Gastroesophageal sphincter (tissue), 4 donors: ENCODE measurements around the gene NUCB1. TPM values are rescaled to one million over a fixed set of nuclear protein-coding genes. Genes with fewer than 3 reads are reported as not detected.

Experiments
- ATAC-seq: fragments of 150-250 bp; one replicate; pipeline ENCODE4 v1.9.1; 2016; ENCODE audit warnings: mild to moderate bottlenecking, moderate library complexity
- H3K27ac ChIP-seq, 4 donors: fragments of 200-600 bp; sonication (generic) in 3 of 4; 1 replicate in 3 of 4; 2 replicates in 1 of 4; pipeline ENCODE4 v1.5.1; 2016 to 2019
- H3K27me3 ChIP-seq: fragments of 200-600 bp; sonication (generic); one replicate; pipeline ENCODE4 v1.5.1; 2019
- H3K36me3 ChIP-seq, 2 donors: fragments of 200-600 bp; sonication (generic); one replicate each; pipeline ENCODE4 v1.5.1; 2019; ENCODE audit warnings: control low read depth in 1 of 2
- H3K4me1 ChIP-seq, 3 donors: fragments of 200-600 bp; sonication (generic); 1 replicate in 2 of 3; 2 replicates in 1 of 3; pipeline ENCODE4 v1.5.1; 2016 to 2019; ENCODE audit warnings: control low read depth in 2 of 3
- H3K4me3 ChIP-seq, 2 donors: fragments of 200-600 bp; sonication (generic); one replicate each; pipeline ENCODE4 v1.5.1; 2019; ENCODE audit warnings: mild to moderate bottlenecking in 1 of 2, moderate library complexity in 1 of 2
- H3K9me3 ChIP-seq, 3 donors: fragments of 200-600 bp; sonication (generic); one replicate each; pipeline ENCODE4 v1.5.1; 2017 to 2019; ENCODE audit warnings: control low read depth in 2 of 3
- EP300 ChIP-seq: sonication (generic); formaldehyde crosslinking; IDR thresholded peaks from one replicate; pipeline ENCODE4 v1.6.1; 2017; ENCODE audit warnings: antibody characterized with exemption, mild to moderate bottlenecking
- POLR2A ChIP-seq, 2 donors: fragments of 450-650 bp; IDR thresholded peaks; one replicate each; pipeline ENCODE4 v1.6.1; 2017; ENCODE audit warnings: antibody characterized with exemption in 2 of 2, mild to moderate bottlenecking in 2 of 2, moderate library complexity in 1 of 2
- POLR2AphosphoS5 ChIP-seq: sonication (generic); formaldehyde crosslinking; IDR thresholded peaks from one replicate; pipeline ENCODE4 v1.6.1; 2017; ENCODE audit warnings: antibody characterized with exemption
- WGBS, 2 donors: methylation state at CpG; one replicate each; pipeline ENCODE4 v1.1.5; 2018; ENCODE audit warnings: low coverage in 1 of 2; 5-methylcytosine and 5-hydroxymethylcytosine counted together
- total RNA-seq, 4 donors: library from RNA; depleted of rRNA; stranded (reverse); fragments of >200 nt; gene quantifications; one replicate each; pipeline ENCODE4 v1.1.0, GENCODE V29; 2016
- TF ChIP-seq, protein P1 (sequence below), 4 experiments: fragments of 200-600 bp in 2 of 4; fragments of 450-650 bp in 2 of 4; sonication (generic) in 1 of 4; IDR thresholded peaks; one replicate each; pipeline ENCODE4 v1.5.1; 2017 to 2019; ENCODE audit warnings: antibody characterized with exemption in 4 of 4, mild to moderate bottlenecking in 2 of 4, moderate library complexity in 2 of 4

NUCB1 gene
- total RNA-seq, 4 donors from 2014 or later: 188 to 326 (median 279) TPM

DNA sequence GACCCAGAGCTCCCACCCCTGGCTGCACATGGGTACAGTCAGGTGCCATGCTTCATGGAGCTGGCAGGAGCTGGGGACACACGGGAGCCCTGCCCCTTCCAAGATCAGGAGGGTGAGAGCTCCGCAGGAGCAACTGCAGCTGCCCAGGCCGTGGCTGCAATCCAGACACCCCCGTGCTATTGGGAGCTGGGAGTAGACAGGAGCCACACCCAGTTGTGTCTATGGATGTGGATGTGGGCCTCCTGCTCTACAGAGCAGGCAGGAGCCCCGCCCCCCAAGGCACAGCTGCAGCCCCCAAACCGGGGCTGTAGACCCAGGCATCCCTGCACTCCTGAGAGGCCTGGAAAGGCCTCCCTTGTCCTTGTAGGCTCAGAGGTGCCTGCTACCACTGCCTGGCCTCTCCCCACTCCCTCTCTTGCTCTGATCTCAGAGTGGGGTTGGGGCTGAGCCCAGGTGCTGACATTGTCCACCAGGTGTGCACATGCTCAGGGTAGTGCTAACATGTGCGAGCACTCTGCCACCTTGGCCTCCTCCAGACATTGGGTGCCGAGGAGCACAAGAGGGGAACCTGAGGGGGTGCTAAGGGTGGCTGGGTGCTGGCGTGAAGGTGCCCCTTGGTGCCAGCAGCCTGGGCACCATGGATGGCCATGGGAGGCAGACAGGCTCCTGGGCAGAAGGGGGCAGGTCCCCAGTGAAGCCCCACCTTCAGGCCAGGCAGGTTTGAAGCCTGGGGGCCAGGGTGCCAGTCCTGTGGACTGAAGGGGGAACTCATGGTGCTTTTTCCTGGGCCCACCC, 46.5 kb downstream of the NUCB1 start:
- no peak overlapping the region for H3K27ac ChIP-seq
- H3K4me1 ChIP-seq: no peaks in the 10 kb centered on the region
- TF ChIP-seq POLR2A (IDR thresholded peaks at IDR 0.05): no peak
- no peaks in the 10 kb centered on the region for H3K36me3 ChIP-seq
- no peak for ATAC-seq
- no peaks in the 10 kb centered on the region for H3K27me3 ChIP-seq
- no CpG with 5 or more reads among the region's 9 CpGs for WGBS, 2 donors
- no peaks in the 10 kb centered on the region for H3K9me3 ChIP-seq
- no peak overlapping the region for H3K4me3 ChIP-seq

DNA sequence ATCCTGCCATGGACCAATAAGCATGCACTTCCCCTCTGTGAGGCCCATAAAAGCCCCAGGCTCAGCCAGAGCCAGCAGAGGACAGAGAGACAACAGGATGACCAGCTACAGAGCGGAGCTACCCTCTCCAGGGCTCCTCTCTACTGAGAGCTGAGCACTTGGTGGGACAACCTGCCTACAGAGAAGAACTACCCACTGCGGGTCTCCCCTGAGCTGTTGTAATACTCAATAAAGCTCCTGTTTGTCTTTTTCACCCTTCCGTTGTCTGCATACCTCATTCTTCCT, 47.1 kb downstream of the NUCB1 start:
- Histone ChIP-seq H3K27me3 (no peaks in the 10 kb centered on the region), H3K36me3 (no peaks in the 10 kb centered on the region), H3K9me3 (no peaks in the 10 kb centered on the region), H3K4me1 (no peaks in the 10 kb centered on the region), H3K4me3 (no peak overlapping the region), H3K27ac (no peak overlapping the region)
- 90% methylated on average over 2 of the region's 3 CpGs; no CpG with 5 or more reads in 1 of the 2 donors for WGBS, 2 donors
- TF ChIP-seq POLR2AphosphoS5 (no peak), POLR2A (IDR thresholded peaks at IDR 0.05) (no peak), EP300 (no peak)
- TF ChIP-seq, protein P1, sequence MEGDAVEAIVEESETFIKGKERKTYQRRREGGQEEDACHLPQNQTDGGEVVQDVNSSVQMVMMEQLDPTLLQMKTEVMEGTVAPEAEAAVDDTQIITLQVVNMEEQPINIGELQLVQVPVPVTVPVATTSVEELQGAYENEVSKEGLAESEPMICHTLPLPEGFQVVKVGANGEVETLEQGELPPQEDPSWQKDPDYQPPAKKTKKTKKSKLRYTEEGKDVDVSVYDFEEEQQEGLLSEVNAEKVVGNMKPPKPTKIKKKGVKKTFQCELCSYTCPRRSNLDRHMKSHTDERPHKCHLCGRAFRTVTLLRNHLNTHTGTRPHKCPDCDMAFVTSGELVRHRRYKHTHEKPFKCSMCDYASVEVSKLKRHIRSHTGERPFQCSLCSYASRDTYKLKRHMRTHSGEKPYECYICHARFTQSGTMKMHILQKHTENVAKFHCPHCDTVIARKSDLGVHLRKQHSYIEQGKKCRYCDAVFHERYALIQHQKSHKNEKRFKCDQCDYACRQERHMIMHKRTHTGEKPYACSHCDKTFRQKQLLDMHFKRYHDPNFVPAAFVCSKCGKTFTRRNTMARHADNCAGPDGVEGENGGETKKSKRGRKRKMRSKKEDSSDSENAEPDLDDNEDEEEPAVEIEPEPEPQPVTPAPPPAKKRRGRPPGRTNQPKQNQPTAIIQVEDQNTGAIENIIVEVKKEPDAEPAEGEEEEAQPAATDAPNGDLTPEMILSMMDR (IDR thresholded peaks at IDR 0.05): no peak
- no peak for ATAC-seq

GRCh38 chr19:48950159-48950558, 50.0 kb downstream of the NUCB1 start:
- WGBS, 2 donors: 61% methylated on average over 3 of the region's 3 CpGs; no CpG with 5 or more reads in 1 of the 2 donors
- no peak overlapping the region for H3K4me3 ChIP-seq
- H3K36me3 ChIP-seq: no peaks in the 10 kb centered on the region
- TF ChIP-seq, protein P1 (IDR thresholded peaks at IDR 0.05): no peak
- no peak for TF ChIP-seq EP300
- TF ChIP-seq POLR2AphosphoS5: no peak
- no peak for TF ChIP-seq POLR2A (IDR thresholded peaks at IDR 0.05)
- H3K27ac ChIP-seq: no peak overlapping the region
- no peaks in the 10 kb centered on the region for H3K27me3 ChIP-seq
- no peaks in the 10 kb centered on the region for H3K9me3 ChIP-seq
- ATAC-seq: no peak
- peaks cover 0 to 10% (median 0%) of the 10 kb centered on the region in 3 donors for H3K4me1 ChIP-seq

DNA sequence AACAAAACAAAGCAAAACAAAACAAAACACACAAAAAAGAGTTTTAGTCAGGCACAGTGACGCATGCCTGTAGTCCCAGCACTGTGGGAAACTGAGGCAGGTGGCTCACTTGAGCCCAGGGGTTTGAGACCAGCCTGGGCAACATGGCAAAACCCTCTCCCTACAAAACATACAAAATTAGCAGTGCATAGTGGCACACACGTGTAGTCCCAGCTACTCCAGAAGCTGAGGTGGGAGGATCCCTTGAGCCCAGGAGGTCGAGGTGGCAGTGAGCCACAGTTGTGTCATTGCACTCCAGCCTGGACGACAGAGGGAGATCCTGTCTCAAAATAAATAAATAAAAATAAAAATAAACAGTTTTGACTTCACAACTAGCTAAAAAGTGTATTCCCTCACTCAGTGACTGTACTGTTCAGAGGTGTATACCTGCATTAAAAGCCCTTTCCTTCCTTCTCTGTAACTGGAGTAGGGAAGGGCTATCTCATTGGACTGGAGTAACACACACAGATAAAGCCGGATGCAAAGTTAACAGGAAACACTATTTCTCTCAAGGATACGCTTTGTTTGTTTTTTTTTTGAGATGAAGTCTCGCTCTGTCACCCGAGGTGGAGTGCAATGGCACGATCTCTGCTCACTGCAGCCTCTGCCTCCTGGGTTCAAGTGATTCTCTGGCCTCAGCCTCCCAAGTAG, 50.9 kb downstream of the NUCB1 start:
- WGBS, 2 donors: 38 to 50% methylated on average over 5 to 7 of the region's 9 CpGs
- no peak for TF ChIP-seq POLR2A (IDR thresholded peaks at IDR 0.05)
- TF ChIP-seq, protein P1 (IDR thresholded peaks at IDR 0.05): no peak
- TF ChIP-seq EP300: no peak
- TF ChIP-seq POLR2AphosphoS5: no peak
- peaks cover 0 to 19% (median 8%) of the 10 kb centered on the region in 3 donors for H3K4me1 ChIP-seq

DNA sequence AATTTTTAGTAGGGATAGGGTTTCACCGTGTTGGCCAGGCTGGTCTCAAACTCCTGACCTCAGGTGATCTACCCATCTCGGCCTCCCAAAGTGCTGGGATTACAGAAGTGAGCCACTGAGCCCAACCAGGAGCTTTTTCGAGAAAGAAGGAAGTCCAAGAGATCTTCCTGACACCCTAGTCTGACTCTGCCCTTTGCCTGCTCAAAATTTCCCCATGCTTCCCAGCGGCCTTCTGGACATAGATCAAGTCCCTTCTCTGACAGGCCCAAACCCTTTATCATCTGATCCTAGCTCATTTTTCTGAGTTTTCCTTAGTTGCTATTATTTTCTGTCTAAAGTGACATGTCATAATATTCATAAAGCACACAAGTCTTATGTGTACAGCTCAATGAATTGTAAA, 53.0 kb downstream of the NUCB1 start:
- WGBS, 2 donors: 67 to 87% methylated on average over 1 to 3 of the region's 4 CpGs
- H3K9me3 ChIP-seq: no peaks in the 10 kb centered on the region
- peak overlapping the region in 2 of 4 donors; percentile 88 to 92 for H3K27ac ChIP-seq
- no peaks in the 10 kb centered on the region for H3K27me3 ChIP-seq
- no peak overlapping the region for H3K4me3 ChIP-seq
- no peak for TF ChIP-seq POLR2A (IDR thresholded peaks at IDR 0.05)
- TF ChIP-seq, protein P1 (IDR thresholded peaks at IDR 0.05): no peak
- peaks cover 0 to 23% (median 8%) of the 10 kb centered on the region in 3 donors for H3K4me1 ChIP-seq
- H3K36me3 ChIP-seq: peaks cover 0 to 12% of the 10 kb centered on the region in 2 donors
- ATAC-seq: no peak

More for the DNA sequence above, 50.9 kb downstream of the NUCB1 start:
- no peak for ATAC-seq
- H3K4me3 ChIP-seq: no peak overlapping the region
- peaks cover 0 to 2% of the 10 kb centered on the region in 2 donors for H3K36me3 ChIP-seq
- H3K9me3 ChIP-seq: no peaks in the 10 kb centered on the region
- H3K27me3 ChIP-seq: no peaks in the 10 kb centered on the region
- no peak overlapping the region for H3K27ac ChIP-seq
